ENCODE measurements around the gene E2F3. TPM values are rescaled to one million over a fixed set of nuclear protein-coding genes. Genes with fewer than 3 reads are reported as not detected.

E2F3 gene
- total and polyA plus RNA-seq, 2 donors (not counting 1 experiment from before 2014, with no cell fraction given): 4.1 to 12.3 TPM

DNA sequence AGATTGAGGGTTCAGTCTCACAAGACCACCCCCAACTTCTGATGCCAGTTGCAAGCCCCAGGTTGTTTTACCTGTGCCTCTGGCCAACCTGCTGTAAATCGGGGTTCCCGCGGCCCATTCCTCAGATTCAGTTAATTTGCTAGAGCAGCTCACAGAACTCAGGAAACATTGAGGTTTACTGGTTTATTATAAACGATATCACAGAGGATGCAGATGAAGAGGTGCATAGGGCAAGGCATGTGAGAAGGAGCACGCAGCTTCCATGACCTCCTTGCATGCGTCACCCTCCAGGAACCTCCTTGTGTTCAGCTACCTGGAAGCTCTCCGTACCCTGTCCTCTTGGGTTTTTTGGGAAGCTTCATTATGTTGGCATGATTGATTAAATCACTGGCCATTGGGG, 66.5 kb downstream of the E2F3 start:
- H3K27me3 ChIP-seq (ENCODE audit: control insufficient read depth, insufficient read depth, low read length): no peaks in the 10 kb centered on the region
- H2AFZ ChIP-seq (ENCODE audit: low read length): no peak overlapping the region
- no peak for DNase-seq (ENCODE audit: low read depth in 2 of 2)
- TF ChIP-seq, protein P1, sequence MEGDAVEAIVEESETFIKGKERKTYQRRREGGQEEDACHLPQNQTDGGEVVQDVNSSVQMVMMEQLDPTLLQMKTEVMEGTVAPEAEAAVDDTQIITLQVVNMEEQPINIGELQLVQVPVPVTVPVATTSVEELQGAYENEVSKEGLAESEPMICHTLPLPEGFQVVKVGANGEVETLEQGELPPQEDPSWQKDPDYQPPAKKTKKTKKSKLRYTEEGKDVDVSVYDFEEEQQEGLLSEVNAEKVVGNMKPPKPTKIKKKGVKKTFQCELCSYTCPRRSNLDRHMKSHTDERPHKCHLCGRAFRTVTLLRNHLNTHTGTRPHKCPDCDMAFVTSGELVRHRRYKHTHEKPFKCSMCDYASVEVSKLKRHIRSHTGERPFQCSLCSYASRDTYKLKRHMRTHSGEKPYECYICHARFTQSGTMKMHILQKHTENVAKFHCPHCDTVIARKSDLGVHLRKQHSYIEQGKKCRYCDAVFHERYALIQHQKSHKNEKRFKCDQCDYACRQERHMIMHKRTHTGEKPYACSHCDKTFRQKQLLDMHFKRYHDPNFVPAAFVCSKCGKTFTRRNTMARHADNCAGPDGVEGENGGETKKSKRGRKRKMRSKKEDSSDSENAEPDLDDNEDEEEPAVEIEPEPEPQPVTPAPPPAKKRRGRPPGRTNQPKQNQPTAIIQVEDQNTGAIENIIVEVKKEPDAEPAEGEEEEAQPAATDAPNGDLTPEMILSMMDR (conservative IDR thresholded peaks at IDR 0.05 in 1 of 2, IDR thresholded peaks at IDR 0.05 in 1 of 2; ENCODE audit: low read depth in 1 of 2, low read length in 2 of 2): no peak
- H4K20me1 ChIP-seq (ENCODE audit: control insufficient read depth, extremely low read depth, insufficient read depth, low read length): no peaks in the 10 kb centered on the region
- no peak overlapping the region for H3K4me3 ChIP-seq (replicated peaks in 1 of 4; ENCODE audit: control extremely low read depth in 1 of 4, insufficient read depth in 1 of 4, low read depth in 3 of 4, low read length in 4 of 4)
- H3K9me3 ChIP-seq (ENCODE audit: control insufficient read depth, insufficient read depth, low read depth, low read length): no peaks in the 10 kb centered on the region
- H3K36me3 ChIP-seq (ENCODE audit: control insufficient read depth, insufficient read depth, low read length): no peaks in the 10 kb centered on the region
- H3K4me2 ChIP-seq (ENCODE audit: extremely low read depth, insufficient read depth, low read length): no peak overlapping the region
- H3K9ac ChIP-seq (ENCODE audit: insufficient read depth, low read length): no peak overlapping the region
- H3K79me2 ChIP-seq (ENCODE audit: control insufficient read depth, insufficient read depth, low read length): peaks cover 14% of the 10 kb centered on the region
- no peaks in the 10 kb centered on the region for H3K4me1 ChIP-seq (ENCODE audit: control insufficient read depth, extremely low read depth, insufficient read depth, low read length)
- H3K27ac ChIP-seq (ENCODE audit: insufficient read depth, low read length): no peak overlapping the region

DNA sequence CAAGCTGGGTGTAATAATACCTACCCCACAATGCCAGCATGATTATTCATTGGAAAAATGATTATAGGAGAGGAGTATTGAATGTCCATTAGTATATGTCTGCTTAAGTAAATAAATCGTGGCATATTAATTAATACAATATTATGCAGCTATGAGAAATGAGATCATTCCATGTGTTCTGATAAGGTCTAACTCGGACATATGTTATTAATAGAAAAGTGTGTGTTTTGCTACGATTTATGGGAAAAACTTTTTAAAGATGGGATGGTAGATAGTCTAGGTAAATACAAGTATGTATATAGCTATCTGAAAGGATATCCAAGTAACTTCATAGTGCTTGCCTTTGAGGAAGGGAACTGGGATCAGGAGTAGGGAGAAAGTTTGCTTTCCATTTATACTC, 71.1 kb downstream of the E2F3 start:
- no peak overlapping the region for H3K27ac ChIP-seq (ENCODE audit: insufficient read depth, low read length)
- no peaks in the 10 kb centered on the region for H3K4me1 ChIP-seq (ENCODE audit: control insufficient read depth, extremely low read depth, insufficient read depth, low read length)
- H4K20me1 ChIP-seq (ENCODE audit: control insufficient read depth, extremely low read depth, insufficient read depth, low read length): no peaks in the 10 kb centered on the region
- H3K4me2 ChIP-seq (ENCODE audit: extremely low read depth, insufficient read depth, low read length): no peak overlapping the region
- TF ChIP-seq EZH2 (IDR thresholded peaks at IDR 0.05; ENCODE audit: low read length, missing control alignments): no peak
- TF ChIP-seq, protein P1 (conservative IDR thresholded peaks at IDR 0.05 in 1 of 2, IDR thresholded peaks at IDR 0.05 in 1 of 2; ENCODE audit: low read depth in 1 of 2, low read length in 2 of 2): no peak
- DNase-seq (ENCODE audit: low read depth in 2 of 2): no peak
- H3K9me3 ChIP-seq (ENCODE audit: control insufficient read depth, insufficient read depth, low read depth, low read length): no peaks in the 10 kb centered on the region
- no peaks in the 10 kb centered on the region for H3K36me3 ChIP-seq (ENCODE audit: control insufficient read depth, insufficient read depth, low read length)
- H2AFZ ChIP-seq (ENCODE audit: low read length): no peak overlapping the region
- H3K4me3 ChIP-seq (replicated peaks in 1 of 4; ENCODE audit: control extremely low read depth in 1 of 4, insufficient read depth in 1 of 4, low read depth in 3 of 4, low read length in 4 of 4): no peak overlapping the region
- H3K27me3 ChIP-seq (ENCODE audit: control insufficient read depth, insufficient read depth, low read length): no peaks in the 10 kb centered on the region
- no peak overlapping the region for H3K9ac ChIP-seq (ENCODE audit: insufficient read depth, low read length)
- H3K79me2 ChIP-seq (ENCODE audit: control insufficient read depth, insufficient read depth, low read length): peaks cover 19% of the 10 kb centered on the region

DNA sequence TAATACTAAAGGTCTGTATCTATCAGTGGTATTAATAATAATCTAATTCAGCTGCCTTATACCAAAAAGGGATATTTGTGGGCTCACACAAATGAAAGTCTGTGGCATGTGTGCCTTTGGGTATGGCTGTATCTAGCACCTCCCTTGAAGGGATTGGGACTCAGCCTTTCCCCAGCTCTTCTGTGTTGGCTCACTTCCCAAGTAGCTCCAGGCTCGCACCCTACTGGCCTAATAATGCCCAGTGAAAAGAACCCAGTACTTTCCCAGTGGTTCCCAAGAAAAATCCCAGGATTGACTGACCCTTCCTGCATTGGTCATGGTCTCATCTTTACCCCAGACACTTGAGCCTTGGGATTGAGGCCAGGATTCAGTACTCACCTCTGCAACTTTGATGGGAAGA, 71.8 kb downstream of the E2F3 start:
- no peak overlapping the region for H2AFZ ChIP-seq (ENCODE audit: low read length)
- peaks cover 15% of the 10 kb centered on the region for H3K79me2 ChIP-seq (ENCODE audit: control insufficient read depth, insufficient read depth, low read length)
- TF ChIP-seq EZH2 (IDR thresholded peaks at IDR 0.05; ENCODE audit: low read length, missing control alignments): no peak
- TF ChIP-seq, protein P1 (conservative IDR thresholded peaks at IDR 0.05 in 1 of 2, IDR thresholded peaks at IDR 0.05 in 1 of 2; ENCODE audit: low read depth in 1 of 2, low read length in 2 of 2): no peak
- no peaks in the 10 kb centered on the region for H3K36me3 ChIP-seq (ENCODE audit: control insufficient read depth, insufficient read depth, low read length)
- no peaks in the 10 kb centered on the region for H3K4me1 ChIP-seq (ENCODE audit: control insufficient read depth, extremely low read depth, insufficient read depth, low read length)
- H3K9me3 ChIP-seq (ENCODE audit: control insufficient read depth, insufficient read depth, low read depth, low read length): no peaks in the 10 kb centered on the region
- no peaks in the 10 kb centered on the region for H4K20me1 ChIP-seq (ENCODE audit: control insufficient read depth, extremely low read depth, insufficient read depth, low read length)
- DNase-seq (ENCODE audit: low read depth in 2 of 2): no peak
- H3K27me3 ChIP-seq (ENCODE audit: control insufficient read depth, insufficient read depth, low read length): no peaks in the 10 kb centered on the region
- no peak overlapping the region for H3K27ac ChIP-seq (ENCODE audit: insufficient read depth, low read length)
- H3K9ac ChIP-seq (ENCODE audit: insufficient read depth, low read length): no peak overlapping the region
- no peak overlapping the region for H3K4me2 ChIP-seq (ENCODE audit: extremely low read depth, insufficient read depth, low read length)
- H3K4me3 ChIP-seq (replicated peaks in 1 of 4; ENCODE audit: control extremely low read depth in 1 of 4, insufficient read depth in 1 of 4, low read depth in 3 of 4, low read length in 4 of 4): no peak overlapping the region
